NCI-H748 (cell line): Measurements from ENCODE around the gene MAP4K4.
A peak's percentile ranks its signal among the peaks of the same experiment; 100 is the strongest.
"Not testable (repeated sequence)": the region's sequence is repeated elsewhere in the genome, so short reads cannot be mapped to it uniquely, and the experiment has no call there.

Experiments used
- DNase-seq: peaks from one replicate; lab custom pipeline; 2025; ENCODE audit not compliant: unreplicated experiment; lab: John Stamatoyannopoulos, UW

Gene MAP4K4

DNA sequence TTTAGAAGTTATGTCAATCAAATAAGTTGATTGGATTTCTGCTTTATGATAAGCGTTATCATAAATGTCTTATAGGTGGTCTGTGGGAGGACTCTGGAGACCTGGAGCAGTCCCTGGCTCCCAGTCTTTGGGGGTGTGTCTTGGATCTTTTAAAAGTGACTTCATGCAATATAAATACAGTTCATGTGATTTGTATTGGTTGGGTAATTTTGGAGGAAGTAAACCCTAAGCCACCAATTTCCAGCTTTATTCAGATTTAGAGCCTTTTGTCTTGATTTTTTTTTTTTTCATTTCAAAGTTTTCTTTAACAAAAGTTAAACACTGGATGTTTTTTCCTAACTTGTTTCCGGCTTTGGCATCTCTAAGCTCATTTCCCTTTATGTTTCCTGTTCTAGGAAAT lies 68.8 kb downstream of the MAP4K4 start:
- DNase-seq: no peak

- DNase-seq: peak; percentile 11
These were observed 69.6 kb downstream of the MAP4K4 start for GRCh38 chr2:101766871-101767739.

GRCh38 chr2:101768556-101769220 lies 71.2 kb downstream of the MAP4K4 start:
- DNase-seq: no peak

DNA sequence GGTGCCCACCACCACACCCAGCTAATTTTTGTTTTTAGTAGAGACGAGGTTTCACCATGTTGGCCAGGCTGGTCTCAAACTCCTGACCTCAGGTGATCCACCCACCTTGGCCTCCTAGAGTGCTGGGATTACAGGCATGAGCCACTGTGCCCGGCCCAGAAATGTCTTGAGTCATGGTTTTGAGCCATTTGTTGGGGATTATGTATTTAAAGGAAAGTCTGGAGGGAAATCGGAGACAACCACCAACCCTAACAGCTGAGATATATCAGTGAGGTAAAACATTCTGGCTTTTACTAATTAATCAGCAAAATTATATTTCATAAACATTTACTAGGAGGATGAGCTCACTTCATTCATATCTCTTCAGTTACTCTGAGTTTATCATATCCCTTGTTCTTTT lies 72.2 kb downstream of the MAP4K4 start:
- not testable (repeated sequence) for DNase-seq

- DNase-seq: peak; percentile 37
These were observed 73.2 kb downstream of the MAP4K4 start for GRCh38 chr2:101770726-101771125.

- no peak for DNase-seq
These were observed 73.9 kb downstream of the MAP4K4 start for GRCh38 chr2:101771227-101771902.

- no peak for DNase-seq
These were observed 74.4 kb downstream of the MAP4K4 start for GRCh38 chr2:101771910-101772321.

DNA sequence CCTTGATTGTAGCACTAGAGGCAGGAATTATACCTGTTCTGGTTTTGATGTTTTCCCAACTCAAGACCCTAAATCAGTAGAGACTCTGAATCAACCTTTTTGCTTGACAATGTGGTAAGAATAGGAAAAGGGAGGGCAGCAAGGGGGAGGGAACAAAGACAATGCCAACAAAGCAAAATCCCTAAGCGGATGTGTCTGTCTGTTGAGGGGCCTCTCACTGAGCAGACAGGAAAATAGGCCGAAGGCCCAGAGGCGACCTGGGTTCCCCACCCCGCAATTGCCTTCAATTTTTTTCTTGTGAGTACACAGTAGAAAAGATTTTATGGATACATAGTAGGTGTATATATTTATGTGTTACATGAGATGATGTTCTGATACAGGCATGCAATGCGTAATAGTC lies 75.6 kb downstream of the MAP4K4 start:
- DNase-seq: no peak

GRCh38 chr2:101773961-101774360 lies 76.5 kb downstream of the MAP4K4 start:
- not testable (repeated sequence) for DNase-seq

- DNase-seq: no peak
These were observed 77.6 kb downstream of the MAP4K4 start for GRCh38 chr2:101775092-101775491.

DNA sequence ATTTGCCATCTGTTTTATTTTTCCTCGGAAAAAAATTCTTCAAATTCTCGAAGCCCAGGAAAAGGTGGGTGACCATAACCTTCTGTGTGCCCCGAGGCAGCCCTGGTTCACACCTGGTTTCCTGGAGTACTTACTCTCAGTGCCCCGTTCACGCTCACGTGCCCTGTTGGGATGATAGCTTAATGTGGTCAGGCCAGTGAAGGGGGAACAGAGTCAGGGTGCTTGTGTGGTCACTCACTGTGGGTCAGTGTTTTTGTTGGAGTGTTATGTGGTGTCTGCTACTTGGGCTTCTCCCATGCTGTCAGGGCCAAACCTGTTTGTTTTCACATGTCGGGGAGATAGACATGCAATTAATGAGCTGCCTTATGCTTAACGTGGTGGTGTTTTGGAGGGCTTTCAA lies 78.1 kb downstream of the MAP4K4 start:
- no peak for DNase-seq

GRCh38 chr2:101776172-101777043 lies 78.9 kb downstream of the MAP4K4 start:
- no peak for DNase-seq

GRCh38 chr2:101777337-101777736 lies 79.8 kb downstream of the MAP4K4 start:
- no peak for DNase-seq

DNA sequence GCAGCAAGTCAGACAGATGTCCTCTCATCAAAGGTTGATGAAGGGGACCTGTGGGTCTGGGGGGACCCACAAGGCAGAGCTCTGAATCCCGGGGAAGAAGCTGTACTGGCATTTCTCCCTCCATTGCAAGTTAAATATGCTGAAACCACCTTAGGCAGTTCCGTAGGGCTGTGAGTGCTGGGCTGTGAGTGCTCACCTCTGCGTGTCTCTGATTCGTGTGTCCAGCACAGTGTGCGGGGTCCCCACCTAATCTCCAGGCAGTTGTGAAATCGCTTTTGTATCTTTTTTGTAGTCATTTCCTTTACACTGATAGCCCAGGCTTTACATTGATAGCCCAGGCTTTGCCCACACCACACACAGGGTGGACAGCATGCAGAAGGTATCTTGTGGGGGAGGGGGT lies 80.6 kb downstream of the MAP4K4 start:
- DNase-seq: no peak

DNA sequence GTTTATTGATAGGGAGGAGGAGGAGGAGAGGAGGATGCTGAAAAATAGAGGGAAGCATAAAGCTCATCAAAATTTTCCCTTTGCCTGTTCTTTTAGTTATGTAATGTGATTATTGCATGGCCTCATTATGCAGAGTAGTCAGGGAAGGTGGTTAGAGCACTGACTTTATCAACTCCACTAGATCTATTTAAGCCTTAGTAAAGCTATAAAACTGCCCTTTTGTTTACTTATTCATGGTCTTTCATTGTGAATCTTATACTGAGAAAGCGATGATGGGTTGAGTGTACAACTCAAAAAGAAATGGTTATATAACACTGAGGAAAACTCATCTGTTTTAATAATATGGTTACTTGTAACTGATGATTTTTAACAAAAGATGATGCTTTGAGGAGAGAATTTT lies 81.7 kb downstream of the MAP4K4 start:
- DNase-seq: no peak

DNA sequence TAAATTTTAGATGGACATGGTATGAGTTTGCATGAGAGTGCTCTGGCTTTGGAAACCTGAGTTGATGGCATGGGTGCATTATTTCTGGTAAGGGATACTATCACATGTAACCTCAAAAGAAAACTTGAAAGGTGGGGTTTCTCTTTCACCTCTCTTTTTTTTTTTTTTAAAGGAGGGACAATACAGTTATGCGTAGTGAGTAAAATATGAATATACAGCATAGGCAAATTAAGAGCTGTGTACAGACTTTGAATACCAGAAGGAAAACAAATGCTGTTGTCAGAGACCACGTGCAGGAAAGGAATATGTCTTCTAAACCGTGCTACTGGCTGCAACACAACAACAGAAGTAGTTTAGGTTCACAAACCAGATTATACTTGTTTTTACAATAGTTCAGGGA lies 82.1 kb downstream of the MAP4K4 start:
- no peak for DNase-seq

DNA sequence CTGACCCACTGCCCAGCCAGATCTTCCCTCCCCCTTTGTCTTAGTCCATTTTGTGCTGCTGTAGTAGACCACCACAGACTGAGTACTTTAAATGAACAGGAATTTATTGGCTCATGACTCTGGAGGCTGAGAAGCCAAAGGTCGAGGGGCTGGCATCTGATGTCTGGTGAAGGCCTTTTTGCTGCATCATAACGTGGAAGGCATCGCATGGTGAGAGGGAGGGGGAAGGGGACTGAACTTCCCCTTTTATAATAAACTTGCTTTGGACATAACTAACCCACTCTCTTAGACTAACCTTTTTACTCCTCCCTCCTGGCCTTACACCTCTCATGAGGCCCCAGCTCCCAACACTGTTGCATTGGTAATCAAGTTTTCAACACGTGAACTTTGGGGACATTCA lies 83.8 kb downstream of the MAP4K4 start:
- DNase-seq: no peak

DNA sequence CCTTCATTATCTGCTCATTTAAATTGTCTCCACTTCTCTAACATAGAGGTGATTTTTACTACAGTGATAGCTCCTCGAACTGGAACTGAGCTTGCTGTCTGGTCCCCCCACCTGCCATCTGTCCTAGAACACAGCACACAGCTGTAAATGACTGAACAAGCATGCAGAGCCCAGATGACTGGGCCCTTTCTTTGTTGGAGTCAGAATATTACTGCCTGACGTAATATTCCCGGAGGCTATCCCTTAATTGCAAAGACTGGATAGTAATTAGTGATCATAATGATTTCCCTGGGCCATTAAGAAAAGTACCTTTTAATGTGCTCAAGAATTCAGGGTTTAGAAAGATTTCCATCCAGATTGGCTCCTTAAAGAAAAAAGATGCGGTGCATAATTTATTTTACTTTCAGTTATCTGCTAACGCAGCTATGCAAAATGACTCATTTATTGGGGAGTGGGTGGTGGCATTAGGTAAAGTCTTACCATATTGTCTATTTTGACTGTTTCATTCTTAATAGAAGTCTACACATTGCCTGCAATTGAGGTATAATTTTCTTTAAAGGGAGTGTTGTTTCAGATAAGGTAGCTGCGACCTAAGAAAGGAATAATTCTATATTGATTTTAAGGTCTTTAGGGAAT lies 84.4 kb downstream of the MAP4K4 start:
- DNase-seq: no peak

DNA sequence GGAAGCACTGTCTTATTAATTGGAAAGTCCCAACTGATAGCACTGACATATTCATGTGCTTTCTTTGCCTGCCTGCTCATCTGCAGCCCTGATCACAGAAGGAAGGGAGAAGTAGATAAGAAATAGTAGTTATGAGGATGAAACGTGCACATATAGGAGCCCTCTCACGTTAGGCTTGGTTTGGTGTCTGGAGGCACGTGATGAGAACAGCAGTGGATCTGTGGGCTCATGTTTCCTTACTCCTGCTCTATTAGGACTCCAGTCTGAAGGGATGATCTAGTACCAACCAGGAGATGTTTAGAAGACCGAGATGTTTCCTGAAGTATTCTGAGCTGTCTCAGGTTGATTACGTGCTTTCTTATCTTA lies 84.9 kb downstream of the MAP4K4 start:
- no peak for DNase-seq

DNA sequence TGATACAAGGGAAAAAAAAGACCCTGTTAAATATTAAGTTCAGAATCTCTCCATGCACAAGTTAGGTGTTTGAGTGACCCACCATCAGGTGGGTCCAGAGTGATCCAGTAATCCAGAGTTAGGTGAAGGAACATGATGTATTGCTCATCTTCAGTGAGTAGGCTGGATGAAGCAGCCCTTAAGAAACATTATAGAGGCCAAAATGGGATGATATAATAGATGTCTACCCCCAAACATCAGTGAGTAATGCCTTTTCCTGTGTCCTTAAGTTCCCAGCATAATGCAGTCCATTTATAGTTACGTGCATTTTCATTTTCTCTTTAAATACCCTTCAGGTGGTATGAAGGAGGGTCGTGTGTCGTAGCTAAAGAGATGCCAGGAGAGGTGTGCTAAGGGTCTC lies 89.6 kb downstream of the MAP4K4 start:
- no peak for DNase-seq

GRCh38 chr2:101788565-101788964 lies 91.1 kb downstream of the MAP4K4 start:
- DNase-seq: no peak
